Liver (tissue), 9 donors: ENCODE data around the gene CPHXL. TPM values are rescaled to one million over a fixed set of nuclear protein-coding genes. Genes with fewer than 3 reads are reported as not detected.

Experiments used
- DNase-seq: peaks from one replicate; pipeline ENCODE4 v3.0.0-alpha.2; 2017; ENCODE audit warnings: low spot score
- H3K27ac ChIP-seq, 2 donors: one replicate each; pipeline ENCODE4 v1.7.0; 2013; ENCODE audit warnings: inconsistent platforms in 2 of 2, low read length in 2 of 2, control low read depth in 1 of 2, low read depth in 1 of 2, mild to moderate bottlenecking in 1 of 2
- H3K27me3 ChIP-seq, 4 donors: one replicate each; pipeline versions ENCODE4 v1.6.1 to v1.7.0; 2013; ENCODE audit warnings: low read length in 3 of 4, inconsistent platforms in 1 of 4, mild to moderate bottlenecking in 1 of 4, moderate library complexity in 1 of 4; ENCODE audit not compliant: control insufficient read depth in 4 of 4, insufficient read depth in 4 of 4
- H3K36me3 ChIP-seq, 4 donors: one replicate each; pipeline versions ENCODE4 v1.6.1 to v1.7.0; 2013; ENCODE audit warnings: low read length in 3 of 4, mild to moderate bottlenecking in 3 of 4, low read depth in 1 of 4, moderate library complexity in 1 of 4; ENCODE audit not compliant: control insufficient read depth in 4 of 4, insufficient read depth in 3 of 4
- H3K4me1 ChIP-seq, 4 donors: one replicate each; pipeline versions ENCODE4 v1.6.1 to v1.7.0; 2013; ENCODE audit warnings: low read length in 3 of 4, mild to moderate bottlenecking in 3 of 4, moderate library complexity in 1 of 4; ENCODE audit not compliant: control insufficient read depth in 4 of 4, insufficient read depth in 4 of 4
- H3K4me3 ChIP-seq, 3 donors: one replicate each; pipeline versions ENCODE4 v1.6.1 to v1.7.0; 2013; ENCODE audit warnings: low read length in 3 of 3, control low read depth in 1 of 3, low read depth in 1 of 3, mild to moderate bottlenecking in 1 of 3
- H3K9ac ChIP-seq, 2 donors: one replicate each; pipeline ENCODE4 v1.7.0; 2013; ENCODE audit warnings: low read length in 2 of 2, mild to moderate bottlenecking in 2 of 2, moderate library complexity in 2 of 2, control low read depth in 1 of 2, low read depth in 1 of 2
- H3K9me3 ChIP-seq, 4 donors: one replicate each; pipeline versions ENCODE4 v1.6.1 to v1.7.0; 2013; ENCODE audit warnings: low read length in 3 of 4; ENCODE audit not compliant: control insufficient read depth in 4 of 4
- EGR1 ChIP-seq, 2 donors: IDR thresholded peaks; 2 replicates each; pipeline ENCODE4 v1.6.1; 2016 to 2018; ENCODE audit warnings: antibody characterized with exemption in 2 of 2, low read depth in 2 of 2
- FOXA1 ChIP-seq: IDR thresholded peaks from 2 replicates; pipeline ENCODE4 v1.6.1; 2016; ENCODE audit warnings: antibody characterized with exemption
- FOXA2 ChIP-seq: IDR thresholded peaks from 2 replicates; pipeline ENCODE4 v1.6.1; 2016; ENCODE audit warnings: antibody characterized with exemption
- GABPA ChIP-seq, 2 donors: IDR thresholded peaks in 1 of 2; conservative IDR thresholded peaks in 1 of 2; 2 replicates each; pipeline ENCODE4 v1.6.1; 2016; ENCODE audit warnings: antibody characterized with exemption in 2 of 2, mild to moderate bottlenecking in 1 of 2, moderate library complexity in 1 of 2
- HNF4A ChIP-seq, 2 donors: conservative IDR thresholded peaks; 2 replicates each; pipeline ENCODE4 v1.6.1; 2016; ENCODE audit warnings: antibody characterized with exemption in 2 of 2, mild to moderate bottlenecking in 2 of 2
- HNF4G ChIP-seq: IDR thresholded peaks from 2 replicates; pipeline ENCODE4 v1.6.1; 2016; ENCODE audit warnings: antibody characterized with exemption
- NR2F2 ChIP-seq: IDR thresholded peaks from 2 replicates; pipeline ENCODE4 v1.6.1; 2016; ENCODE audit warnings: antibody characterized with exemption
- RAD21 ChIP-seq, 2 donors: IDR thresholded peaks; 2 replicates each; pipeline ENCODE4 v1.6.1; 2016; ENCODE audit warnings: antibody characterized with exemption in 2 of 2, mild to moderate bottlenecking in 2 of 2
- RXRA ChIP-seq, 2 donors: IDR thresholded peaks; 2 replicates each; pipeline ENCODE4 v1.6.1; 2017 to 2018; ENCODE audit warnings: antibody characterized with exemption in 2 of 2, mild to moderate bottlenecking in 1 of 2
- SP1 ChIP-seq: IDR thresholded peaks from 2 replicates; pipeline ENCODE4 v1.6.1; 2018; ENCODE audit warnings: antibody characterized with exemption, mild to moderate bottlenecking
- YY1 ChIP-seq: IDR thresholded peaks from 2 replicates; pipeline ENCODE4 v1.6.1; 2016; ENCODE audit warnings: antibody characterized with exemption, mild to moderate bottlenecking
- WGBS: extraction: QIAGEN DNeasy Blood & Tissue Kit; methylation state at CpG from one replicate; pipeline ENCODE4 v1.1.7; 2013; 5-methylcytosine and 5-hydroxymethylcytosine counted together
- polyA plus RNA-seq, 2 donors: library from polyadenylated mRNA; stranded (reverse) in 1 of 2; unstranded in 1 of 2; fragments of 200-250 nt in 1 of 2; fragments of >200 nt in 1 of 2; fragmentation: Nextera tagmentation in 1 of 2; extraction: Ambion mirVana in 1 of 2; gene quantifications; one replicate each; pipeline versions ENCODE4 v1.2.1 to v1.2.3, GENCODE V29; 2013 to 2015
- total RNA-seq, 2 donors: library from RNA; depleted of rRNA; stranded (reverse); fragments of >200 nt; gene quantifications; one replicate each; pipeline ENCODE4 v1.2.3, GENCODE V29; 2014
- TF ChIP-seq, protein P1 (sequence below): IDR thresholded peaks from 2 replicates; pipeline ENCODE4 v1.6.1; 2016; ENCODE audit warnings: antibody characterized with exemption
- TF ChIP-seq, protein P2 (sequence below): IDR thresholded peaks from 2 replicates; pipeline ENCODE4 v1.6.1; 2016; ENCODE audit warnings: antibody characterized with exemption
- TF ChIP-seq, protein P3 (sequence below): IDR thresholded peaks from 2 replicates; pipeline ENCODE4 v1.6.1; 2016; ENCODE audit warnings: antibody characterized with exemption, mild to moderate bottlenecking
- TF ChIP-seq, protein P4 (sequence below): fragments of 150-350 bp; IDR thresholded peaks from 2 replicates; pipeline ENCODE4 v1.5.1; 2017; ENCODE audit warnings: improper control_type of control experiment, low read depth, low read length; ENCODE audit not compliant: missing input control
- TF ChIP-seq, protein P5 (sequence below): IDR thresholded peaks from 2 replicates; pipeline ENCODE4 v1.6.1; 2016; ENCODE audit warnings: antibody characterized with exemption
- donor health status: healthy.
- donor health status: healthy.
- donor health status: healthy.
- donor health status: healthy.
- donor health status: healthy.

CPHXL gene
- total RNA-seq: not detected
- not detected for polyA plus RNA-seq

DNA sequence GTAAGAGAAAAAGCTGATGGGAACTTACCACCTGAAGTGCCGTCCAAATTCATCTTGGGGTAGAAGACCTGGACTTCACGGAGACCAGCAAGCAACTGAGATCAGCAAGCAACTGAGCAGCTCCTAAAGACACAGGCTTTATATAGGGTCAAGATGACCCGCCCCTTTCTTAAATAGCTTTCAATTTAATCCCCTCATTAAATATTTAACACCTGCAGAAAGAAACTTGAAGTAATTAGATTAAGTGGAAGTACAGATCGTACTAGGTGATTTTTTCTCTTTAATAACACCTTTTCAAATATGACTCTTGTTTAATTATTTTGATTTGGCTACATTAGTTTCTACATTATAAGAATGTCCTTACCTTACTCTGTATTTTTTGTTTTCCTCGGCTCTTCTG is at the start of gene CPHXL:
CPHXL (minus strand) TSS at position 101 of the 400 bp plus-strand sequence; CDS start at position 53, 48 bp downstream.
- DNase-seq: no peak
- TF ChIP-seq, protein P1, sequence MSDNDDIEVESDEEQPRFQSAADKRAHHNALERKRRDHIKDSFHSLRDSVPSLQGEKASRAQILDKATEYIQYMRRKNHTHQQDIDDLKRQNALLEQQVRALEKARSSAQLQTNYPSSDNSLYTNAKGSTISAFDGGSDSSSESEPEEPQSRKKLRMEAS: no peak
- no peak for TF ChIP-seq HNF4A (conservative IDR thresholded peaks at IDR 0.05)
- no peak for TF ChIP-seq RXRA (IDR thresholded peaks at IDR 0.05)
- TF ChIP-seq GABPA (IDR thresholded peaks at IDR 0.05 in 1 of 2, conservative IDR thresholded peaks at IDR 0.05 in 1 of 2): no peak
- no peak for TF ChIP-seq NR2F2
- no peak for TF ChIP-seq SP1
- no peak for TF ChIP-seq YY1
- TF ChIP-seq, protein P2, sequence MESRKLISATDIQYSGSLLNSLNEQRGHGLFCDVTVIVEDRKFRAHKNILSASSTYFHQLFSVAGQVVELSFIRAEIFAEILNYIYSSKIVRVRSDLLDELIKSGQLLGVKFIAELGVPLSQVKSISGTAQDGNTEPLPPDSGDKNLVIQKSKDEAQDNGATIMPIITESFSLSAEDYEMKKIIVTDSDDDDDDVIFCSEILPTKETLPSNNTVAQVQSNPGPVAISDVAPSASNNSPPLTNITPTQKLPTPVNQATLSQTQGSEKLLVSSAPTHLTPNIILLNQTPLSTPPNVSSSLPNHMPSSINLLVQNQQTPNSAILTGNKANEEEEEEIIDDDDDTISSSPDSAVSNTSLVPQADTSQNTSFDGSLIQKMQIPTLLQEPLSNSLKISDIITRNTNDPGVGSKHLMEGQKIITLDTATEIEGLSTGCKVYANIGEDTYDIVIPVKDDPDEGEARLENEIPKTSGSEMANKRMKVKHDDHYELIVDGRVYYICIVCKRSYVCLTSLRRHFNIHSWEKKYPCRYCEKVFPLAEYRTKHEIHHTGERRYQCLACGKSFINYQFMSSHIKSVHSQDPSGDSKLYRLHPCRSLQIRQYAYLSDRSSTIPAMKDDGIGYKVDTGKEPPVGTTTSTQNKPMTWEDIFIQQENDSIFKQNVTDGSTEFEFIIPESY: no peak
- TF ChIP-seq EGR1 (IDR thresholded peaks at IDR 0.05; ENCODE audit: low read depth in 2 of 2): no peak
- TF ChIP-seq FOXA1: no peak
- TF ChIP-seq, protein P3, sequence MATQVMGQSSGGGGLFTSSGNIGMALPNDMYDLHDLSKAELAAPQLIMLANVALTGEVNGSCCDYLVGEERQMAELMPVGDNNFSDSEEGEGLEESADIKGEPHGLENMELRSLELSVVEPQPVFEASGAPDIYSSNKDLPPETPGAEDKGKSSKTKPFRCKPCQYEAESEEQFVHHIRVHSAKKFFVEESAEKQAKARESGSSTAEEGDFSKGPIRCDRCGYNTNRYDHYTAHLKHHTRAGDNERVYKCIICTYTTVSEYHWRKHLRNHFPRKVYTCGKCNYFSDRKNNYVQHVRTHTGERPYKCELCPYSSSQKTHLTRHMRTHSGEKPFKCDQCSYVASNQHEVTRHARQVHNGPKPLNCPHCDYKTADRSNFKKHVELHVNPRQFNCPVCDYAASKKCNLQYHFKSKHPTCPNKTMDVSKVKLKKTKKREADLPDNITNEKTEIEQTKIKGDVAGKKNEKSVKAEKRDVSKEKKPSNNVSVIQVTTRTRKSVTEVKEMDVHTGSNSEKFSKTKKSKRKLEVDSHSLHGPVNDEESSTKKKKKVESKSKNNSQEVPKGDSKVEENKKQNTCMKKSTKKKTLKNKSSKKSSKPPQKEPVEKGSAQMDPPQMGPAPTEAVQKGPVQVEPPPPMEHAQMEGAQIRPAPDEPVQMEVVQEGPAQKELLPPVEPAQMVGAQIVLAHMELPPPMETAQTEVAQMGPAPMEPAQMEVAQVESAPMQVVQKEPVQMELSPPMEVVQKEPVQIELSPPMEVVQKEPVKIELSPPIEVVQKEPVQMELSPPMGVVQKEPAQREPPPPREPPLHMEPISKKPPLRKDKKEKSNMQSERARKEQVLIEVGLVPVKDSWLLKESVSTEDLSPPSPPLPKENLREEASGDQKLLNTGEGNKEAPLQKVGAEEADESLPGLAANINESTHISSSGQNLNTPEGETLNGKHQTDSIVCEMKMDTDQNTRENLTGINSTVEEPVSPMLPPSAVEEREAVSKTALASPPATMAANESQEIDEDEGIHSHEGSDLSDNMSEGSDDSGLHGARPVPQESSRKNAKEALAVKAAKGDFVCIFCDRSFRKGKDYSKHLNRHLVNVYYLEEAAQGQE: no peak
- TF ChIP-seq, protein P4, sequence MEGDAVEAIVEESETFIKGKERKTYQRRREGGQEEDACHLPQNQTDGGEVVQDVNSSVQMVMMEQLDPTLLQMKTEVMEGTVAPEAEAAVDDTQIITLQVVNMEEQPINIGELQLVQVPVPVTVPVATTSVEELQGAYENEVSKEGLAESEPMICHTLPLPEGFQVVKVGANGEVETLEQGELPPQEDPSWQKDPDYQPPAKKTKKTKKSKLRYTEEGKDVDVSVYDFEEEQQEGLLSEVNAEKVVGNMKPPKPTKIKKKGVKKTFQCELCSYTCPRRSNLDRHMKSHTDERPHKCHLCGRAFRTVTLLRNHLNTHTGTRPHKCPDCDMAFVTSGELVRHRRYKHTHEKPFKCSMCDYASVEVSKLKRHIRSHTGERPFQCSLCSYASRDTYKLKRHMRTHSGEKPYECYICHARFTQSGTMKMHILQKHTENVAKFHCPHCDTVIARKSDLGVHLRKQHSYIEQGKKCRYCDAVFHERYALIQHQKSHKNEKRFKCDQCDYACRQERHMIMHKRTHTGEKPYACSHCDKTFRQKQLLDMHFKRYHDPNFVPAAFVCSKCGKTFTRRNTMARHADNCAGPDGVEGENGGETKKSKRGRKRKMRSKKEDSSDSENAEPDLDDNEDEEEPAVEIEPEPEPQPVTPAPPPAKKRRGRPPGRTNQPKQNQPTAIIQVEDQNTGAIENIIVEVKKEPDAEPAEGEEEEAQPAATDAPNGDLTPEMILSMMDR: no peak
- TF ChIP-seq FOXA2: no peak
- no peak for TF ChIP-seq RAD21 (IDR thresholded peaks at IDR 0.05)
- TF ChIP-seq, protein P5, sequence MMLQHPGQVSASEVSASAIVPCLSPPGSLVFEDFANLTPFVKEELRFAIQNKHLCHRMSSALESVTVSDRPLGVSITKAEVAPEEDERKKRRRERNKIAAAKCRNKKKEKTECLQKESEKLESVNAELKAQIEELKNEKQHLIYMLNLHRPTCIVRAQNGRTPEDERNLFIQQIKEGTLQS: no peak
- TF ChIP-seq HNF4G: no peak
- H3K4me3 ChIP-seq: no peak within 1 kb of the TSS
- no peaks in the 10 kb centered on the region for H3K27me3 ChIP-seq
- no peak within 1 kb of the TSS for H3K27ac ChIP-seq
- H3K9ac ChIP-seq: no peak within 1 kb of the TSS
- 94% methylated on average over 5 of the region's 5 CpGs for WGBS
- no peaks in the 10 kb centered on the region for H3K9me3 ChIP-seq
- no peaks in the 10 kb centered on the region for H3K4me1 ChIP-seq
- H3K36me3 ChIP-seq: no peaks in the 10 kb centered on the region

DNA sequence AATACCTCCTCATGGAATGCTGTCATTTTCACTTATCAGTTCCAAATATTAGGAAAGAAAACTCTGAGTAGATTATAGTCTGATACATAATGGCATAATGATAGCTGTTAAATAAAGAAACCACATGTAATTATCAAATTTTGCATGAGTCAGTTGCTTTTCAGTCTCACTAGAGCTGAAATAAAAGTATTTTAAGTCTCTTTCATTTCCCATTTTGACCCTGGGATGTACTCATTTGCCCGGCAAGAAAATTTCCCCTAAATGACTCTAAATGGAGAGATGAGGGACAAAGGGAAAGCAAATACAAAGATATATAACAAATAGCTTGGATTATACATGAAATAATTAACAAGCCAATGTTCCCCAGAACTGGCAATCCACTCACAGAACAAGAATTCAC is 47.9 kb upstream of the CPHXL start:
- no peak for TF ChIP-seq FOXA2
- TF ChIP-seq SP1: no peak
- TF ChIP-seq, protein P3: no peak
- TF ChIP-seq YY1: no peak
- TF ChIP-seq, protein P1: no peak
- H3K27me3 ChIP-seq: no peaks in the 10 kb centered on the region
- 77% methylated on average over 1 of the region's 1 CpG for WGBS
- no peak overlapping the region for H3K27ac ChIP-seq
- H3K36me3 ChIP-seq: no peaks in the 10 kb centered on the region
- H3K9ac ChIP-seq: no peak overlapping the region
- peaks cover 0 to 4% (median 0%) of the 10 kb centered on the region in 4 donors for H3K9me3 ChIP-seq
- no peak for DNase-seq
- H3K4me3 ChIP-seq: no peak overlapping the region
- H3K4me1 ChIP-seq: no peaks in the 10 kb centered on the region
